ENCODE data around the gene GRAMD1B. TPM values are rescaled to one million over a fixed set of nuclear protein-coding genes. Genes with fewer than 3 reads are reported as not detected.

GRAMD1B gene
- total RNA-seq: 1 to 10 TPM in 1 of 4 donors, under 1 TPM in 3; 0.30 to 1.5 (median 0.68) TPM

DNA sequence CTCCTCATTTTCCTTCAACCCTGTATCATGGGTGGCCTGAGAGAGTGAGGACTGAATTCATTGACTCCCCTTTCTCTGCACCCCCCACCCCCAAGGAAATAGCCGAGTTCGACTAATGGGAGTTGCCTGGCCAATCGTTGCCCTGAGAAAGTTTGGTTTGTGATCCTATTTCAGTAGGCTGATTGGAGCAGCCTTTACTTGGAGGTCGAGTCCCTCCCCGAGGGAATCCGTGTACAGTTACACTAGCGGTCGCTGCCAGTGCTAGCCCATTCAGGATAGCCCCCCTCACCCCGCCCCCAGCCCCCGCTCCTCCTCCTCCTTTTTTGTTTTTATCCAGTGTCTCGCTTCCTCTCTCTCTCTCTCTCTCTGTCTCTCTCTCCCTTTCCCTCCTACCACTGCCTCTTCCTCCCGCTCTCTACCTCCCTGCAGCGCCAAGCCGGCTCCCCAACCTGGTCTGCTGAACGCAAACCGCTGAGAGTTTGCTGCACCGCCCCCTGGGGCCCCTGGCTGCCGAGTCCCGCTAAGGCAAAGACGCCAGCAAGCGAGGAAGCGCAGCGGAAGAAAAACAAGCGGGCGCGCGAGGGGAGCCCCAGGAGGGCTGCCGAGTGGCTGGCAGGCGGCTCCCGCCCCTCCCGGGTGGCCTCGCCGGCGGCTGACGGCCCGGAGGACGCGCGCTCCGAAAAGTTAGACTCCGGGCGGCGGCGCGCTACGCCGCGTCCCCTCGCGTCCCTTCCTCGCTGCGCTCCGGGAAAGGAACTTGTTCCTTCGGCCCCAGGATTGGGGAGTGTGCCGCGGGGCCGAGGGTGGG lies at the start of gene GRAMD1B:
Gene GRAMD1B (plus strand): TSS at position 357 of the 808 bp plus-strand sequence. CDS start 524 bp downstream, outside the sequence.
- 1 to 3% methylated on average over 27 to 48 of the region's 57 CpGs for WGBS, 2 donors
- TF ChIP-seq, protein P1, sequence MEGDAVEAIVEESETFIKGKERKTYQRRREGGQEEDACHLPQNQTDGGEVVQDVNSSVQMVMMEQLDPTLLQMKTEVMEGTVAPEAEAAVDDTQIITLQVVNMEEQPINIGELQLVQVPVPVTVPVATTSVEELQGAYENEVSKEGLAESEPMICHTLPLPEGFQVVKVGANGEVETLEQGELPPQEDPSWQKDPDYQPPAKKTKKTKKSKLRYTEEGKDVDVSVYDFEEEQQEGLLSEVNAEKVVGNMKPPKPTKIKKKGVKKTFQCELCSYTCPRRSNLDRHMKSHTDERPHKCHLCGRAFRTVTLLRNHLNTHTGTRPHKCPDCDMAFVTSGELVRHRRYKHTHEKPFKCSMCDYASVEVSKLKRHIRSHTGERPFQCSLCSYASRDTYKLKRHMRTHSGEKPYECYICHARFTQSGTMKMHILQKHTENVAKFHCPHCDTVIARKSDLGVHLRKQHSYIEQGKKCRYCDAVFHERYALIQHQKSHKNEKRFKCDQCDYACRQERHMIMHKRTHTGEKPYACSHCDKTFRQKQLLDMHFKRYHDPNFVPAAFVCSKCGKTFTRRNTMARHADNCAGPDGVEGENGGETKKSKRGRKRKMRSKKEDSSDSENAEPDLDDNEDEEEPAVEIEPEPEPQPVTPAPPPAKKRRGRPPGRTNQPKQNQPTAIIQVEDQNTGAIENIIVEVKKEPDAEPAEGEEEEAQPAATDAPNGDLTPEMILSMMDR (IDR thresholded peaks at IDR 0.05): no peak
- TF ChIP-seq POLR2A (IDR thresholded peaks at IDR 0.05): no peak
- peak within 1 kb of the TSS; percentile 9 for H3K4me3 ChIP-seq (ENCODE audit: low read depth, poor library complexity, severe bottlenecking)
- intact Hi-C loops (cut with DNase I; ENCODE audit: low total_unique reads): no loop called here
- DNase-seq (ENCODE audit: low spot score in 2 of 2): peak in 1 of 2 donors; percentile 87

DNA sequence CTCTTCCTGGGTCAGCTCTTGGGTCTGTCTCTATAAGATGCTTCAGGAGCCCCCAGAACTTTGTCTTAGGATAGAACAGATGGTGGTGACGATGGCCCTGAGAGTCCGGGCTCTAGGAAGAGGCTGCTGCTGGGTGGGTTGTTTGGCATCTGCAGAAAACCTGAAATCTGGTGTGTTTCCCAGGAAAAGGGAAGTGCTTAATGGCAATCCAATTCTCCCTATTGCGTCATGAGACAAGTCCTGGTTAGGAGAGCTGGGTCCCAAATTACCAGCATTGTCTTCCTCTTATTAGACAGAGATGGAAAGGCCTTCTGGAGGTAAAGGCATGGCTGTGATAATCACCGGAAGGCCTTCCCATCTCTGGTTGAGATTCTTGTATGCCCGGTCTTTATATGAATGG lies 48.9 kb upstream of the GRAMD1B start:
- intact Hi-C loops (cut with DNase I; ENCODE audit: low total_unique reads): no loop called here
- H3K4me3 ChIP-seq (ENCODE audit: low read depth, poor library complexity, severe bottlenecking): no peak overlapping the region
- TF ChIP-seq POLR2A (IDR thresholded peaks at IDR 0.05): no peak
- TF ChIP-seq, protein P1 (IDR thresholded peaks at IDR 0.05): no peak
- no peak for DNase-seq (ENCODE audit: low spot score in 2 of 2)
- WGBS, 2 donors: 77 to 92% methylated on average over 5 of the region's 5 CpGs

DNA sequence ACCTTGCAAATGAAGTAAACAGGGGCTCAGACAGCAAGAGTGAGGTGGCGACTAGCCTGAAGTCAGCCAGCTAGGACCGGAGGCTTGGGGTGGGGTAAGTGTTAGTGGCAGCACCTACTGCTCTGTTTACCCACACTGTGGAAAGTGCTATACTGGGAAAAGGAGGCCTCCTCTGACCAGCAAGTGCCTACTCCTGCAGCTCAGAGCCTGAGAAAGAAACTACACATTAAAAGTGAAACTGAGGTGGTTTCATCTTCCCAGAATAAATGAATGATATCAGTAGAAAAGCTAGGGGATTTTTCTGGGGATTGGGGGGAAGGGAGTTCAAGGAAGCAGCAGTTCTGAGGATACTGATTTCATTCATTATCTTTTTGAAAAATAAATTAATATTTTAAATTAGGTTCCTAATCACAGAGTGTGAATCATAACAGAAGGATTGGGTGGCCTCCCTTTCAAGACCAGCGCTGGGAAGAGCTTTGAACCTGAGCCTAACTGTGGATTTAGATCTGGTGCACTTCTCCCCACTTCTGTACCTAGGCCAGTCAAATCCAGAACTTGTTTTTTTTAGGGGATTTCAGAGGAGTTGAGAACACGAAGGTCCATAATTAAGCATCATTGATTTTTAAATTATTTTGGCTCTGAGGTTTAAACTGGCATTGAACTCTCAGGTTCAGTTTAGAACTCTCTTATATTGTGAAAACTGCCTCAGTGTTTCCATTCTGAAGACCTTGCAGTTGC lies 48.1 kb upstream of the GRAMD1B start:
- no peak for DNase-seq (ENCODE audit: low spot score in 2 of 2)
- intact Hi-C loops (cut with DNase I; ENCODE audit: low total_unique reads): no loop called here
- TF ChIP-seq, protein P1 (IDR thresholded peaks at IDR 0.05): no peak
- no peak for TF ChIP-seq POLR2A (IDR thresholded peaks at IDR 0.05)
- H3K4me3 ChIP-seq (ENCODE audit: low read depth, poor library complexity, severe bottlenecking): no peak overlapping the region
- 75 to 80% methylated on average over 4 of the region's 4 CpGs for WGBS, 2 donors

DNA sequence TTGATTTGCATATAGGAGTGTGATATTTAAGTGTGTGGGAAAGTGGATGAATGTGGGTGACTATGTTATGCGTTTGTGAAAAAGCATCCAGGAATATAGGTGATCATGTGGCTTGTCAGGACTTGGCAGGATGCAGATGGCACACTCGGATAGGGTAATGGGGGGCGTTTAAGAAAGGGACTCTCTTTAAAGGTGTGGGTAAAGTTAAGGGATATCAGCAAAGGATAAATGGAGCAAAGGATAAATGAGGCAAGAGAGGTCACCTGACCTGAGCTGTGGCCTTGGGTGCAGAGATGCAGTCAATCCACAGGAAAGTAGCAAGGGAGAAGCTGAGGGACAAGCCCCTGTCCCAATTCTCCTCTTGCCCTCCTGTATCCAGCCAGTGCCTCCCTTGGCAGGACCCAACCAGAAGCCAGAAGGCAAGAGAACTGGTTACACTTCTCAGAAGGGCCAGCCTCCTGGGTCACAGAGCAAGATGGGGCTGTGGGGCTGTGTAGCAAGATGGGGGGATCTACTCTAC lies 47.5 kb upstream of the GRAMD1B start:
- intact Hi-C loops (cut with DNase I; ENCODE audit: low total_unique reads): no loop called here
- DNase-seq (ENCODE audit: low spot score in 2 of 2): no peak
- WGBS, 2 donors: 68 to 75% methylated on average over 3 of the region's 3 CpGs
- no peak overlapping the region for H3K4me3 ChIP-seq (ENCODE audit: low read depth, poor library complexity, severe bottlenecking)
- TF ChIP-seq, protein P1 (IDR thresholded peaks at IDR 0.05): no peak
- no peak for TF ChIP-seq POLR2A (IDR thresholded peaks at IDR 0.05)

DNA sequence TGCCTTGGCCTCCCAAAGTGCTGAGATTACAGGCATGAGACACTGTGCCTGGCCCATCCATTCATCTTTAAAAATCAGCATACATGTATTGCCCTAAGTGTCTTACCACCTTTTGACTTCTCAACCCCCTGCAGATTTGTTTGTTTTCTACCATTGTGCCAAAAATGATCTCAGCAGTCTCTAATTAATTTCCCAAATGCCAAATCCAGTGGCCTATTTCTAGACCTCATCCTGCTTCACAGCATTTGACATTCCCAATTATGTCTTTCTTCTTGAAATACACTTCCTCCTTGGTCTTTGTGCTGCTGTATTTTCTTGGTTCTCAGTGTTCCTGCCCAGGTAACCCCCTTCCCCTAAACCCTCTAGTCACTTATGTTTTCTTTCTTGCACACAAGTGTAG lies 46.0 kb upstream of the GRAMD1B start:
- H3K4me3 ChIP-seq (ENCODE audit: low read depth, poor library complexity, severe bottlenecking): no peak overlapping the region
- DNase-seq (ENCODE audit: low spot score in 2 of 2): no peak
- TF ChIP-seq, protein P1 (IDR thresholded peaks at IDR 0.05): no peak
- intact Hi-C loops (cut with DNase I; ENCODE audit: low total_unique reads): no loop called here
